Caco-2 (cell line): ENCODE measurements around the gene HIVEP3. TPM values are rescaled to one million over a fixed set of nuclear protein-coding genes. Genes with fewer than 3 reads are reported as not detected.

Source experiments
- BruUV-seq: library from RNA; stranded (reverse); fragments of 400-500 nt; replicated peaks from 2 replicates; lab custom pipeline; 2021; lab: Mats Ljungman, UMichigan
- CTCF ChIA-PET: fragments of 300-600 bp; sonication (Branson Sonifier 250); formaldehyde crosslinking; loops from one replicate; lab custom pipeline; 2022; ENCODE audit warnings: antibody characterized with exemption; lab: Charles Lee
- POLR2A ChIA-PET: fragments of 300-600 bp; sonication (Branson Sonifier 250); formaldehyde crosslinking; loops from one replicate; lab custom pipeline; 2022; ENCODE audit warnings: antibody characterized with exemption; lab: Charles Lee
- DNase-seq, 2 experiments: peaks; one replicate each; pipeline versions ENCODE4 v3.0.0 to v3.0.0-alpha.2; 2020 to 2022
- H3K27me3 ChIP-seq: replicated peaks from 2 replicates; pipeline ENCODE4 v1.6.0; 2011; ENCODE audit warnings: low read length; ENCODE audit not compliant: control insufficient read depth, insufficient read depth
- H3K36me3 ChIP-seq: 2 replicates; pipeline ENCODE4 v1.5.1; 2011; ENCODE audit warnings: low read length; ENCODE audit not compliant: control insufficient read depth, insufficient read depth
- H3K4me1 ChIP-seq: fragments of 250-450 bp; sonication (Bioruptor Pico); 2 replicates; pipeline ENCODE4 v1.5.1; 2020; ENCODE audit warnings: mild to moderate bottlenecking
- H3K4me3 ChIP-seq: 2 replicates; pipeline ENCODE4 v1.5.1; 2011; ENCODE audit warnings: low read depth, mild to moderate bottlenecking, control low read depth, low read length
- H3K9me3 ChIP-seq: fragments of 250-450 bp; sonication (Bioruptor Pico); 2 replicates; pipeline ENCODE4 v1.5.1; 2020; ENCODE audit warnings: mild to moderate bottlenecking, moderate library complexity
- H3K27ac Mint-ChIP-seq: one replicate; pipeline ENCODE4 v1.8.0; 2022; ENCODE audit warnings: mixed read lengths; ENCODE audit not compliant: unreplicated experiment
- H3K27me3 Mint-ChIP-seq: one replicate; pipeline ENCODE4 v1.8.0; 2022; ENCODE audit warnings: mixed read lengths; ENCODE audit not compliant: insufficient read depth, unreplicated experiment
- H3K36me3 Mint-ChIP-seq: one replicate; pipeline ENCODE4 v1.8.0; 2022; ENCODE audit warnings: mild to moderate bottlenecking, mixed read lengths; ENCODE audit not compliant: insufficient read depth, unreplicated experiment
- H3K4me1 Mint-ChIP-seq: one replicate; pipeline ENCODE4 v1.8.0; 2022; ENCODE audit warnings: low read depth, mixed read lengths; ENCODE audit not compliant: unreplicated experiment
- H3K4me3 Mint-ChIP-seq: one replicate; pipeline ENCODE4 v1.8.0; 2022; ENCODE audit warnings: mild to moderate bottlenecking, moderate library complexity, mixed read lengths; ENCODE audit not compliant: unreplicated experiment
- H3K9me3 Mint-ChIP-seq: one replicate; pipeline ENCODE4 v1.8.0; 2022; ENCODE audit warnings: mixed read lengths; ENCODE audit not compliant: unreplicated experiment
- CTCF ChIP-seq, 2 experiments: fragments of 200-600 bp in 1 of 2; IDR thresholded peaks; 1 replicate in 1 of 2; 2 replicates in 1 of 2; pipeline versions ENCODE4 v1.5.1 to v1.8.0; 2011 to 2022; ENCODE audit warnings: antibody characterized with exemption in 1 of 2, control low read depth in 1 of 2, inconsistent platforms in 1 of 2, low read depth in 1 of 2, low read length in 1 of 2, mild to moderate bottlenecking in 1 of 2, moderate library complexity in 1 of 2; ENCODE audit not compliant: insufficient read depth in 1 of 2, severe bottlenecking in 1 of 2, unreplicated experiment in 1 of 2
- intact Hi-C: fragments of 100-400 bp; cut with micrococcal nuclease; formaldehyde crosslinking; loops from one replicate; pipeline ENCODE4 v1.10.0; 2022; ENCODE audit not compliant: unreplicated experiment
- total RNA-seq: library from RNA; stranded (reverse); gene quantifications from 2 replicates; pipeline ENCODE4 v1.2.3, GENCODE V29; 2022

The HIVEP3 gene
- total RNA-seq, 1 experiment from 2014 or later = 0.25 TPM

GRCh38 chr1:41894808-41895483 lies 23.8 kb downstream of the HIVEP3 start:
- DNase-seq = no peak
- Mint-ChIP-seq H3K27me3 (no peaks in the 10 kb centered on the region), H3K27ac (no peak overlapping the region), H3K36me3 (no peaks in the 10 kb centered on the region), H3K4me3 (no peak overlapping the region), H3K4me1 (no peaks in the 10 kb centered on the region), H3K9me3 (no peaks in the 10 kb centered on the region)
- Histone ChIP-seq H3K4me1 (peaks cover under 1% of the 10 kb centered on the region; the same call in 1 of the 2 replicates), H3K9me3 (no peaks in the 10 kb centered on the region), H3K4me3 (no peak overlapping the region), H3K27me3 (no peaks in the 10 kb centered on the region), H3K36me3 (no peaks in the 10 kb centered on the region)
- no peak for TF ChIP-seq CTCF (IDR thresholded peaks at IDR 0.05; ENCODE audit: insufficient read depth in 1 of 2, low read depth in 1 of 2, low read length in 1 of 2, severe bottlenecking in 1 of 2, unreplicated experiment in 1 of 2)
- BruUV-seq = no TSS peak
- ChIA-PET POLR2A (no interaction called here), CTCF (no interaction called here)
- intact Hi-C loops = no loop called here

GRCh38 chr1:41894101-41894807 lies 24.5 kb downstream of the HIVEP3 start:
- H3K27ac Mint-ChIP-seq = no peak overlapping the region
- Histone ChIP-seq H3K36me3 (no peaks in the 10 kb centered on the region), H3K4me3 (no peak overlapping the region), H3K4me1 (no peaks in the 10 kb centered on the region), H3K9me3 (no peaks in the 10 kb centered on the region), H3K27me3 (no peaks in the 10 kb centered on the region)
- ChIA-PET CTCF (no interaction called here), POLR2A (no interaction called here)
- DNase-seq = no peak
- H3K9me3 Mint-ChIP-seq = no peaks in the 10 kb centered on the region
- H3K4me1 Mint-ChIP-seq = no peaks in the 10 kb centered on the region
- H3K4me3 Mint-ChIP-seq = no peak overlapping the region
- BruUV-seq = no TSS peak
- TF ChIP-seq CTCF (IDR thresholded peaks at IDR 0.05; ENCODE audit: insufficient read depth in 1 of 2, low read depth in 1 of 2, low read length in 1 of 2, severe bottlenecking in 1 of 2, unreplicated experiment in 1 of 2) = no peak
- H3K36me3 Mint-ChIP-seq = no peaks in the 10 kb centered on the region
- intact Hi-C loops = no loop called here
- no peaks in the 10 kb centered on the region for H3K27me3 Mint-ChIP-seq

GRCh38 chr1:41892301-41892781 lies 26.4 kb downstream of the HIVEP3 start:
- H3K4me1 Mint-ChIP-seq = no peaks in the 10 kb centered on the region
- POLR2A ChIA-PET = no interaction called here
- H3K36me3 Mint-ChIP-seq = no peaks in the 10 kb centered on the region
- BruUV-seq = no TSS peak
- Histone ChIP-seq H3K4me1 (no peaks in the 10 kb centered on the region), H3K4me3 (no peak overlapping the region), H3K9me3 (no peaks in the 10 kb centered on the region), H3K36me3 (no peaks in the 10 kb centered on the region), H3K27me3 (no peaks in the 10 kb centered on the region)
- no peak overlapping the region for H3K4me3 Mint-ChIP-seq
- no peak for DNase-seq
- no peak overlapping the region for H3K27ac Mint-ChIP-seq
- CTCF ChIA-PET = interaction anchor here (0.7 kb wide), 1 partner anchor 30 kb away, joined by 5 read pairs; no protein-coding TSS in a partner anchor
- no peak for TF ChIP-seq CTCF (IDR thresholded peaks at IDR 0.05; ENCODE audit: insufficient read depth in 1 of 2, low read depth in 1 of 2, low read length in 1 of 2, severe bottlenecking in 1 of 2, unreplicated experiment in 1 of 2)
- no peaks in the 10 kb centered on the region for H3K27me3 Mint-ChIP-seq
- intact Hi-C loops = no loop called here
- no peaks in the 10 kb centered on the region for H3K9me3 Mint-ChIP-seq
